Measurements from ENCODE around the gene LACRT. TPM values are rescaled to one million over a fixed set of nuclear protein-coding genes. Genes with fewer than 3 reads are reported as not detected.

LACRT gene
- total and polyA plus RNA-seq, 2 of the 8 experiments (the other 6 are each of a cell fraction or from before 2014, with no cell fraction given): not detected

DNA sequence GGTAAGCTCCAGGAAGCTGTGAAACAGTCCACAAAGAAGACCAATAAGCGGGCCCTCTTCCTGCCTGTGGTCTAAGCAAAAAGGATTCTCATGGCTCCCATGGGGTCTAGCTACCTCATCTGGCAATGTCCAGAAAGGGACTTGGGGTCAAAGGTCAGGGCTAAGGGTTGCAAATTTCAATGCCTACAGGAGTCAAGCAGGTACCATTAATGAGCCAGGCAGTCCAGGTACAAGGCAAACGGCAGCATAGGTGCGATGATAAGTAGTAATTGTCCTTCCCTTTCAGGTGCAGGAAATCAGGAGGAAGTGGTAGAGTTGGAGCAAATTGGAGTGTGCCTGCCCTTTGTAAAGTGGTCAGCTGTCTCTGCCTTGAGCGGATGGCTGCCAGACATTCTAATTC lies 6.4 kb upstream of the LACRT start:
- Histone ChIP-seq H3K4me3 (ENCODE audit: extremely low read depth in 1 of 4, insufficient read depth in 2 of 4, low read depth in 3 of 4, low read length in 4 of 4) (no peak overlapping the region), H2BK120ac (replicated peaks; ENCODE audit: low read depth, low read length) (no peak overlapping the region), H3K27me3 (replicated peaks in 1 of 4; ENCODE audit: control insufficient read depth in 3 of 4, extremely low read depth in 1 of 4, insufficient read depth in 3 of 4, low read length in 3 of 4) (no peaks in the 10 kb centered on the region), H3K18ac (ENCODE audit: extremely low read depth, low read length) (no peak overlapping the region), H3K9ac (replicated peaks in 1 of 4; ENCODE audit: extremely low read depth in 1 of 4, low read depth in 3 of 4, low read length in 3 of 4) (no peak overlapping the region), H3K23ac (ENCODE audit: insufficient read length) (no peak overlapping the region), H2BK20ac (ENCODE audit: low read length) (no peak overlapping the region), H3K14ac (ENCODE audit: insufficient read length) (no peak overlapping the region), H2AFZ (ENCODE audit: low read length) (no peak overlapping the region), H3K23me2 (ENCODE audit: low read depth, low read length) (no peaks in the 10 kb centered on the region), H2AK5ac (ENCODE audit: low read depth, low read length) (no peak overlapping the region), H3K27ac (ENCODE audit: low read depth, low read length) (no peak overlapping the region), H3K4me2 (ENCODE audit: insufficient read depth in 1 of 2, low read depth in 2 of 2, low read length in 2 of 2) (no peak overlapping the region), H3K79me1 (ENCODE audit: low read depth, low read length) (no peaks in the 10 kb centered on the region), H2BK12ac (ENCODE audit: low read depth, low read length) (no peak overlapping the region), H2BK5ac (ENCODE audit: low read depth, low read length) (no peak overlapping the region), H2BK15ac (ENCODE audit: low read length) (no peak overlapping the region), H3K4me1 (replicated peaks in 1 of 4; ENCODE audit: control insufficient read depth in 3 of 4, insufficient read depth in 4 of 4, low read length in 3 of 4) (no peaks in the 10 kb centered on the region), H4K5ac (ENCODE audit: insufficient read length, low read depth, low read length) (no peak overlapping the region), H3K9me3 (ENCODE audit: insufficient read depth in 2 of 2, low read depth in 1 of 2, low read length in 1 of 2) (no peaks in the 10 kb centered on the region), H4K8ac (ENCODE audit: extremely low read depth, insufficient read depth, low read length) (no peak overlapping the region), H3K4ac (replicated peaks; ENCODE audit: insufficient read length, low read depth, low read length) (no peak overlapping the region), H3K56ac (replicated peaks; ENCODE audit: insufficient read length, low read depth, low read length) (no peak overlapping the region), H3K79me2 (ENCODE audit: control insufficient read depth in 1 of 2, insufficient read depth in 2 of 2, low read length in 2 of 2) (no peaks in the 10 kb centered on the region), H4K20me1 (replicated peaks in 1 of 2; ENCODE audit: control insufficient read depth in 1 of 2, insufficient read depth in 2 of 2, low read length in 2 of 2) (no peaks in the 10 kb centered on the region), H4K91ac (replicated peaks; ENCODE audit: insufficient read length, low read length) (no peak overlapping the region), H3K36me3 (ENCODE audit: control insufficient read depth in 2 of 4, insufficient read depth in 4 of 4, low read length in 3 of 4) (no peaks in the 10 kb centered on the region)
- FAIRE-seq: no peak
- DNase-seq (ENCODE audit: low read depth in 1 of 2, low spot score in 2 of 2): no peak
- 85% methylated on average over 4 of the region's 4 CpGs; no CpG with 5 or more reads in 1 of the 2 experiments for WGBS, 2 experiments (ENCODE audit: extremely low coverage in 1 of 2, insufficient coverage in 1 of 2, insufficient read length in 1 of 2, insufficient replicate concordance in 2 of 2, low coverage in 1 of 2, low lambda C conversion rate in 2 of 2, missing lambda C conversion rate in 1 of 2)
- ChIA-PET POLR2A (ENCODE audit: partially characterized antibody) (interaction anchor here (1.3 kb wide), 1 partner anchor 11 kb away, joined by 4 read pairs; no protein-coding TSS in a partner anchor), CTCF (ENCODE audit: partially characterized antibody) (interaction anchor here (0.7 to 6.6 kb wide), 6 partner anchors 9 to 45 kb away, joined by 3 to 60 read pairs (median 7); no protein-coding TSS in a partner anchor)
- TF ChIP-seq, protein P1, sequence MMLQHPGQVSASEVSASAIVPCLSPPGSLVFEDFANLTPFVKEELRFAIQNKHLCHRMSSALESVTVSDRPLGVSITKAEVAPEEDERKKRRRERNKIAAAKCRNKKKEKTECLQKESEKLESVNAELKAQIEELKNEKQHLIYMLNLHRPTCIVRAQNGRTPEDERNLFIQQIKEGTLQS (IDR thresholded peaks at IDR 0.05; ENCODE audit: insufficient read depth, low read depth, low read length): no peak
- TF ChIP-seq RXRA (IDR thresholded peaks at IDR 0.05; ENCODE audit: insufficient read depth, low read depth, low read length) (no peak), TEAD4 (IDR thresholded peaks at IDR 0.05; ENCODE audit: low read depth, low read length) (no peak), EP300 (IDR thresholded peaks at IDR 0.05; ENCODE audit: borderline replicate concordance in 1 of 2, low read depth in 2 of 2, low read length in 2 of 2) (no peak), MAFK (IDR thresholded peaks at IDR 0.05; ENCODE audit: low read depth, low read length) (no peak), SP4 (IDR thresholded peaks at IDR 0.05; ENCODE audit: low read length) (no peak), GABPA (IDR thresholded peaks at IDR 0.05; ENCODE audit: borderline replicate concordance, insufficient read depth, low read length) (no peak), SP2 (IDR thresholded peaks at IDR 0.05; ENCODE audit: low read length) (no peak)
- TF ChIP-seq, protein P2, sequence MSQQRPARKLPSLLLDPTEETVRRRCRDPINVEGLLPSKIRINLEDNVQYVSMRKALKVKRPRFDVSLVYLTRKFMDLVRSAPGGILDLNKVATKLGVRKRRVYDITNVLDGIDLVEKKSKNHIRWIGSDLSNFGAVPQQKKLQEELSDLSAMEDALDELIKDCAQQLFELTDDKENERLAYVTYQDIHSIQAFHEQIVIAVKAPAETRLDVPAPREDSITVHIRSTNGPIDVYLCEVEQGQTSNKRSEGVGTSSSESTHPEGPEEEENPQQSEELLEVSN (IDR thresholded peaks at IDR 0.05): no peak

Data from H1 (cell line).